Right renal cortex interstitium (tissue), 3 donors: Measurements from ENCODE around the gene SH3TC1. TPM values are rescaled to one million over a fixed set of nuclear protein-coding genes. Genes with fewer than 3 reads are reported as not detected.
A peak's percentile ranks its signal among the peaks of the same experiment; 100 is the strongest.

Source experiments
- DNase-seq, 3 donors: peaks; one replicate each; pipeline ENCODE4 v3.0.0-alpha.2; 2013; ENCODE audit warnings: low read depth in 3 of 3, low spot score in 2 of 3
- polyA plus RNA-seq, 3 donors: library from polyadenylated mRNA; unstranded; fragments of 120-200 nt; gene quantifications; one replicate each; pipeline ENCODE4 v1.2.1, GENCODE V29; 2013; ENCODE audit not compliant: insufficient read length in 3 of 3

SH3TC1 gene
- polyA plus RNA-seq = 10 to 100 TPM; 19.3 to 22.3 (median 19.4) TPM

GRCh38 chr4:8198906-8199593 lies at the start of gene SH3TC1:
Gene SH3TC1 (plus strand): TSS chr4:8199290. CDS start chr4:8205195, 5,905 bp downstream.
- DNase-seq = peak in 2 of 3 donors; percentile 77 to 81

- DNase-seq = no peak
Measured at GRCh38 chr4:8149664-8150063, 49.4 kb upstream of the SH3TC1 start.

- DNase-seq = no peak
Measured at GRCh38 chr4:8150152-8151090, 48.7 kb upstream of the SH3TC1 start.

GRCh38 chr4:8151165-8151650 lies 47.9 kb upstream of the SH3TC1 start:
- no peak for DNase-seq

- no peak for DNase-seq
Measured at GRCh38 chr4:8152090-8152864, 46.8 kb upstream of the SH3TC1 start.

- no peak for DNase-seq
Measured at GRCh38 chr4:8152865-8153257, 46.2 kb upstream of the SH3TC1 start.

- DNase-seq = no peak
Measured at GRCh38 chr4:8153441-8153840, 45.6 kb upstream of the SH3TC1 start.

GRCh38 chr4:8155048-8155447 lies 44.0 kb upstream of the SH3TC1 start:
- DNase-seq = no peak

- DNase-seq = no peak
Measured at GRCh38 chr4:8155660-8156421, 43.2 kb upstream of the SH3TC1 start.

GRCh38 chr4:8156617-8157016 lies 42.5 kb upstream of the SH3TC1 start:
- no peak for DNase-seq

- DNase-seq = no peak
Measured at GRCh38 chr4:8157496-8157895, 41.6 kb upstream of the SH3TC1 start.

- DNase-seq = no peak
Measured at GRCh38 chr4:8157944-8158709, 41.0 kb upstream of the SH3TC1 start.

GRCh38 chr4:8158710-8159536 lies 40.2 kb upstream of the SH3TC1 start, which contains the start of gene ABLIM2:
Gene ABLIM2 (minus strand): TSS chr4:8158813. CDS start chr4:8158689, 124 bp downstream.
- peak; percentile 92 to 93 (median 92) for DNase-seq

- no peak for DNase-seq
Measured at GRCh38 chr4:8159537-8160232, 39.4 kb upstream of the SH3TC1 start.

- DNase-seq = no peak
Measured at GRCh38 chr4:8160233-8160560, 38.9 kb upstream of the SH3TC1 start.

GRCh38 chr4:8160572-8160971 lies 38.5 kb upstream of the SH3TC1 start:
- DNase-seq = no peak

GRCh38 chr4:8162625-8163024 lies 36.5 kb upstream of the SH3TC1 start:
- no peak for DNase-seq

GRCh38 chr4:8163026-8163425 lies 36.1 kb upstream of the SH3TC1 start:
- no peak for DNase-seq
